AG04450 (cell line): Measurements from ENCODE around the gene SAMHD1. TPM values are rescaled to one million over a fixed set of nuclear protein-coding genes. Genes with fewer than 3 reads are reported as not detected.

ENCODE experiments used
- CTCF ChIA-PET: fragments of 300-600, 350-600 bp; formaldehyde crosslinking; extraction: SDS; loops from one replicate; lab custom pipeline; 2022; ENCODE audit warnings: antibody characterized with exemption, inconsistent platforms; lab: Charles Lee
- POLR2A ChIA-PET: fragments of 350-600 bp; formaldehyde crosslinking; extraction: SDS; loops from one replicate; lab custom pipeline; 2021; ENCODE audit warnings: antibody characterized with exemption, inconsistent platforms; lab: Yijun Ruan, JAX
- DNase-seq: peaks from one replicate; pipeline ENCODE4 v3.0.0-alpha.2; 2011; ENCODE audit warnings: low read depth, low spot score
- H3K27ac ChIP-seq: one replicate; pipeline ENCODE4 v1.5.1; 2012; ENCODE audit warnings: low read depth, low read length, control low read depth
- H3K27me3 ChIP-seq: one replicate; pipeline ENCODE4 v1.6.0; 2012; ENCODE audit warnings: low read length; ENCODE audit not compliant: control insufficient read depth, insufficient read depth
- H3K4me3 ChIP-seq: 2 replicates; pipeline ENCODE4 v1.5.1; 2011; ENCODE audit warnings: mild to moderate bottlenecking, low read depth, low read length, control low read depth
- H3K9me3 ChIP-seq: 2 replicates; pipeline ENCODE4 v1.5.1; 2012; ENCODE audit warnings: low read length; ENCODE audit not compliant: control insufficient read depth, insufficient read depth
- polyA plus RNA-seq: library from polyadenylated mRNA; depleted of rRNA; stranded (reverse); fragments of >200 nt; gene quantifications from 2 replicates; pipeline ENCODE4 v1.2.3, GENCODE V29; 2011
- TF ChIP-seq, protein P1 (sequence below): IDR thresholded peaks from 2 replicates; pipeline ENCODE4 v1.5.1; 2011; ENCODE audit warnings: low read depth, low read length, control low read depth, inconsistent platforms

SAMHD1 gene
- polyA plus RNA-seq, 1 experiment: 25.2 TPM

DNA sequence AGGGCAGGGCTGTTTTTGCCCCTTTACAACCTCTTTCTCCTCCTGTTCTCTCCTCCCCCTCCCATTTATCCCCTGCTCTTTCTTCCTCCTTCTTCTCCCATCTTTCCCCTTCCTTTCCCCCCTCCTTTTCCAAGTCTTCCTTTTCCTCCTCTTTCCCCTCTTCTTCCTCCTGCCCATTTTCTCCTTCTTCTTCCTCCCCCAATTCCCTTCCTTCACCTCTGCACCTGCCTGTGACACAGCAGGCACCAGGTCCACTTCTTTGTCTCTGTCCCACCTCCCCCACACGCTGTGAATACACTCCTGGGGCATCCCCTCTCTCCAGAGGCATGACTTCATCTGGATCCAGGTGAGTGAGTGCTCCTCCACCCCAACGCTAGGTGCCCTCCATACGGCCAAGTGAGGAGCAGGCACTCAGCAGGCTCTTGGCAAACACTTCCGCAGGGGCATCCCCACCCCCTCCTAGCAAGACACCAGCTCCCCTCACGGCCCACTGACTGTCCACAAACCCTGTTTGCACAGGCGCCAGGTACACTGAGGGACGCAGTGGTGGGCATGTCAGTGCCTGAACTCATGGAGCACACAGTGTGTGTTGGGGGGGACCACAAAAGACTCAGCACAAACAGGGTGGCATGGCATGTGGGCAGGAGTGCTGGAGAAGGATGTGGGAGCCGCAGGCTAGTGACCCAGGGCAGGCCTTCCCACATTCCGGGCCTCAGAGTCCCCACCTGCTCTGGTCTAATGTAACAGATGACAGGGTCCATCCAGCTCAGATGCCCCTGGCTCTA lies 86.2 kb downstream of the SAMHD1 start:
- H3K4me3 ChIP-seq: no peak overlapping the region
- ChIA-PET CTCF (interaction anchor here (0.7 to 1.4 kb wide), 2 partner anchors 135 to 259 kb away, joined by 3 to 5 read pairs; partner anchors contain the start of gene RAB5IF), POLR2A (no interaction called here)
- TF ChIP-seq, protein P1, sequence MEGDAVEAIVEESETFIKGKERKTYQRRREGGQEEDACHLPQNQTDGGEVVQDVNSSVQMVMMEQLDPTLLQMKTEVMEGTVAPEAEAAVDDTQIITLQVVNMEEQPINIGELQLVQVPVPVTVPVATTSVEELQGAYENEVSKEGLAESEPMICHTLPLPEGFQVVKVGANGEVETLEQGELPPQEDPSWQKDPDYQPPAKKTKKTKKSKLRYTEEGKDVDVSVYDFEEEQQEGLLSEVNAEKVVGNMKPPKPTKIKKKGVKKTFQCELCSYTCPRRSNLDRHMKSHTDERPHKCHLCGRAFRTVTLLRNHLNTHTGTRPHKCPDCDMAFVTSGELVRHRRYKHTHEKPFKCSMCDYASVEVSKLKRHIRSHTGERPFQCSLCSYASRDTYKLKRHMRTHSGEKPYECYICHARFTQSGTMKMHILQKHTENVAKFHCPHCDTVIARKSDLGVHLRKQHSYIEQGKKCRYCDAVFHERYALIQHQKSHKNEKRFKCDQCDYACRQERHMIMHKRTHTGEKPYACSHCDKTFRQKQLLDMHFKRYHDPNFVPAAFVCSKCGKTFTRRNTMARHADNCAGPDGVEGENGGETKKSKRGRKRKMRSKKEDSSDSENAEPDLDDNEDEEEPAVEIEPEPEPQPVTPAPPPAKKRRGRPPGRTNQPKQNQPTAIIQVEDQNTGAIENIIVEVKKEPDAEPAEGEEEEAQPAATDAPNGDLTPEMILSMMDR: no peak
- no peaks in the 10 kb centered on the region for H3K27me3 ChIP-seq
- DNase-seq: no peak
- H3K27ac ChIP-seq: no peak overlapping the region
- peaks cover 3% of the 10 kb centered on the region; the same call in 1 of the 2 replicates for H3K9me3 ChIP-seq

- TF ChIP-seq, protein P1: no peak
- Histone ChIP-seq H3K27me3 (no peaks in the 10 kb centered on the region), H3K9me3 (0 out of 2 replicates have a peak, but pooled peaks cover 3% of the 10 kb centered on the region), H3K4me3 (peak overlapping the region; percentile 71), H3K27ac (no peak overlapping the region)
- POLR2A ChIA-PET: interaction anchor here (0.5 to 2.7 kb wide), 12 partner anchors 8 to 322 kb away, joined by 3 to 18 read pairs (median 5); partner anchors contain the start of genes DSN1 and MYL9
- DNase-seq: no peak
- CTCF ChIA-PET: interaction anchor here (0.6 to 1.7 kb wide), 26 partner anchors 9 to 289 kb away, joined by 3 to 10 read pairs (median 3); partner anchors contain the start of genes DSN1 and TGIF2
Observed at GRCh38 chr20:36862857-36863668, 88.4 kb downstream of the SAMHD1 start.

- peak overlapping the region; percentile 65 for H3K27ac ChIP-seq
- CTCF ChIA-PET: interaction anchor here (1.1 to 1.3 kb wide), 2 partner anchors 26 to 54 kb away, joined by 6 read pairs; no protein-coding TSS in a partner anchor
- POLR2A ChIA-PET: interaction anchor here (0.6 to 2.7 kb wide), 6 partner anchors 15 to 88 kb away, joined by 4 to 18 read pairs (median 8); partner anchors contain the start of gene DSN1
- no peak for DNase-seq
- TF ChIP-seq, protein P1: no peak
- H3K27me3 ChIP-seq: no peaks in the 10 kb centered on the region
- peak overlapping the region; percentile 71 for H3K4me3 ChIP-seq
- H3K9me3 ChIP-seq: 0 out of 2 replicates have a peak, but pooled peaks cover 3% of the 10 kb centered on the region
Observed at GRCh38 chr20:36861875-36862801, 89.4 kb downstream of the SAMHD1 start.

GRCh38 chr20:36861625-36861874 lies 90.0 kb downstream of the SAMHD1 start:
- ChIA-PET CTCF (interaction anchor here (1.1 kb wide), 1 partner anchor 25 kb away, joined by 6 read pairs; no protein-coding TSS in a partner anchor), POLR2A (interaction anchor here (1.1 to 2.7 kb wide), 3 partner anchors 14 to 88 kb away, joined by 7 to 18 read pairs (median 13); partner anchors contain the start of gene DSN1)
- H3K27me3 ChIP-seq: no peaks in the 10 kb centered on the region
- TF ChIP-seq, protein P1: no peak
- DNase-seq: no peak
- peak overlapping the region; percentile 71 for H3K4me3 ChIP-seq
- H3K27ac ChIP-seq: no peak overlapping the region
- 0 out of 2 replicates have a peak, but pooled peaks cover 3% of the 10 kb centered on the region for H3K9me3 ChIP-seq
